GM12878 (cell line): ENCODE measurements around the gene RASA1. TPM values are rescaled to one million over a fixed set of nuclear protein-coding genes. Genes with fewer than 3 reads are reported as not detected.

Experiments used
- ATAC-seq: fragments of 200-7000 bp; cut with Tn5 transposase; 3 replicates; pipeline ENCODE4 v1.9.1; 2020; ENCODE audit warnings: mild to moderate bottlenecking, moderate library complexity
- BruUV-seq: library from RNA; stranded (reverse); fragments of 400-500 nt; replicated peaks from 2 replicates; lab custom pipeline; 2021; lab: Mats Ljungman, UMichigan
- CTCF ChIA-PET: fragments of 300-600 bp; sonication (Branson Sonifier 250); formaldehyde crosslinking; extraction: SDS; loops from one replicate; lab custom pipeline; 2021; ENCODE audit warnings: inconsistent platforms; lab: Yijun Ruan, JAX
- POLR2A ChIA-PET: fragments of 350-600 bp; formaldehyde crosslinking; extraction: SDS; loops from one replicate; lab custom pipeline; 2021; ENCODE audit warnings: inconsistent platforms; lab: Charles Lee
- RAD21 ChIA-PET: fragments of 300-600 bp; sonication (Branson Sonifier 250); formaldehyde crosslinking; loops from one replicate; lab custom pipeline; 2023; ENCODE audit warnings: antibody characterized with exemption; ENCODE audit not compliant: unreplicated experiment; lab: Charles Lee
- SMC1A ChIA-PET: fragments of 300-600 bp; sonication (Branson Sonifier 250); formaldehyde crosslinking; loops from one replicate; lab custom pipeline; 2023; ENCODE audit not compliant: unreplicated experiment, uncharacterized antibody; lab: Charles Lee
- DNase-seq: peaks from one replicate; pipeline ENCODE4 v3.0.0-alpha.2; 2011; ENCODE audit warnings: low read depth, low spot score
- FAIRE-seq: peaks from 3 replicates; lab custom pipeline; 2011; peaks lifted over from hg19 to GRCh38; lab: Jason Lieb, UNC
- H2AFZ ChIP-seq: 2 replicates; pipeline ENCODE4 v1.6.0; 2011; ENCODE audit warnings: low read depth, low read length, control low read depth; ENCODE audit not compliant: control insufficient read depth
- H3K27ac ChIP-seq: 2 replicates; pipeline ENCODE4 v1.5.1; 2011; ENCODE audit warnings: control low read depth; ENCODE audit not compliant: control insufficient read depth, insufficient read depth
- H3K27me3 ChIP-seq, 2 experiments: replicated peaks in 1 of 2; 2 replicates each; pipeline versions ENCODE4 v1.6.0 to v1.6.1; 2011; ENCODE audit warnings: low read length in 1 of 2; ENCODE audit not compliant: control insufficient read depth in 2 of 2, insufficient read depth in 2 of 2
- H3K36me3 ChIP-seq, 2 experiments: 2 replicates each; pipeline ENCODE4 v1.5.1; 2011; ENCODE audit warnings: low read length in 1 of 2; ENCODE audit not compliant: control insufficient read depth in 2 of 2, insufficient read depth in 2 of 2
- H3K4me1 ChIP-seq: 2 replicates; pipeline ENCODE4 v1.6.1; 2011; ENCODE audit warnings: mild to moderate bottlenecking, low read length, moderate library complexity, mixed read lengths; ENCODE audit not compliant: control insufficient read depth, insufficient read depth
- H3K4me2 ChIP-seq: 2 replicates; pipeline ENCODE4 v1.6.0; 2011; ENCODE audit warnings: control low read depth; ENCODE audit not compliant: control insufficient read depth, insufficient read depth
- H3K4me3 ChIP-seq: fragments of 200-600 bp; sonication (generic); 2 replicates; pipeline ENCODE4 v1.5.1; 2016
- H3K79me2 ChIP-seq: 2 replicates; pipeline ENCODE4 v1.6.0; 2011; ENCODE audit warnings: low read length; ENCODE audit not compliant: control insufficient read depth, insufficient read depth
- H3K9ac ChIP-seq: 2 replicates; pipeline ENCODE4 v1.8.0; 2011; ENCODE audit warnings: low read length, control low read depth, mixed read lengths; ENCODE audit not compliant: control insufficient read depth, insufficient read depth
- H3K9me3 ChIP-seq: replicated peaks from 3 replicates; pipeline ENCODE4 v1.5.1; 2011; ENCODE audit warnings: mild to moderate bottlenecking, low read length; ENCODE audit not compliant: control insufficient read depth, insufficient read depth
- H4K20me1 ChIP-seq: 2 replicates; pipeline ENCODE4 v1.6.0; 2011; ENCODE audit not compliant: control insufficient read depth, insufficient read depth
- BCLAF1 ChIP-seq: fragments of 450-650 bp; IDR thresholded peaks from 2 replicates; pipeline ENCODE4 v1.6.1; 2017; ENCODE audit warnings: antibody characterized with exemption, mild to moderate bottlenecking, moderate library complexity
- CBFB ChIP-seq: IDR thresholded peaks from 2 replicates; pipeline ENCODE4 v1.6.1; 2016; ENCODE audit warnings: antibody characterized with exemption, low read depth
- CBX3 ChIP-seq: fragments of 200-600 bp; sonication (generic); IDR thresholded peaks from 2 replicates; pipeline ENCODE4 v1.6.1; 2016; ENCODE audit warnings: low read depth, borderline replicate concordance
- CHD2 ChIP-seq: IDR thresholded peaks from 2 replicates; pipeline ENCODE4 v1.6.1; 2011; ENCODE audit warnings: low read depth, low read length, improper control_type of control experiment, borderline replicate concordance
- E2F4 ChIP-seq: IDR thresholded peaks from 2 replicates; pipeline ENCODE4 v1.6.1; 2012; ENCODE audit warnings: low read depth, low read length, improper control_type of control experiment
- IKZF1 ChIP-seq: fragments of 450-650 bp; conservative IDR thresholded peaks from 2 replicates; pipeline ENCODE4 v1.6.1; 2017; ENCODE audit warnings: antibody characterized with exemption, mild to moderate bottlenecking
- MXI1 ChIP-seq: fragments of 150-350 bp; IDR thresholded peaks from 2 replicates; pipeline ENCODE4 v1.6.1; 2011; ENCODE audit warnings: low read depth, mild to moderate bottlenecking, inconsistent platforms, low read length, improper control_type of control experiment
- PBX3 ChIP-seq: IDR thresholded peaks from 2 replicates; pipeline ENCODE4 v1.6.1; 2011; ENCODE audit warnings: mild to moderate bottlenecking, low read depth, low read length, moderate library complexity; ENCODE audit not compliant: insufficient replicate concordance
- PKNOX1 ChIP-seq: fragments of 450-650 bp; IDR thresholded peaks from 2 replicates; pipeline ENCODE4 v1.6.1; 2016; ENCODE audit warnings: mild to moderate bottlenecking
- RFX5 ChIP-seq: IDR thresholded peaks from 2 replicates; pipeline ENCODE4 v1.6.1; 2011; ENCODE audit warnings: low read depth, low read length, improper control_type of control experiment
- SMAD1 ChIP-seq: fragments of 450-650 bp; IDR thresholded peaks from 2 replicates; pipeline ENCODE4 v1.6.1; 2018; ENCODE audit warnings: mild to moderate bottlenecking, low read depth; ENCODE audit not compliant: partially characterized antibody
- ZNF687 ChIP-seq: fragments of 450-650 bp; IDR thresholded peaks from 2 replicates; pipeline ENCODE4 v1.6.1; 2017; ENCODE audit warnings: mild to moderate bottlenecking, moderate library complexity
- in situ Hi-C: fragments of 300-500 bp; cut with MboI; formaldehyde crosslinking; loops from 9 replicates; pipeline ENCODE4 v1.14.3; 2018; ENCODE audit warnings: mixed read lengths
- intact Hi-C: fragments of 100-400 bp; cut with micrococcal nuclease; formaldehyde crosslinking; loops from one replicate; pipeline ENCODE4 v1.14.2; 2022; ENCODE audit not compliant: unreplicated experiment
- polyA plus RNA-seq, 11 experiments: library from polyadenylated mRNA; depleted of rRNA in 4 of 11; unstranded in 6 of 11; stranded (reverse) in 5 of 11; fragments of >200 nt; fragmentation: Nextera tagmentation in 4 of 11; fragmentation: Illumina TruSeq in 1 of 11; extraction: Ambion mirVana in 4 of 11; extraction: Trizol in 1 of 11; gene quantifications; 1 replicate in 1 of 11; 2 replicates in 10 of 11; pipeline versions ENCODE4 v1.2.1 to v1.2.3, GENCODE V29; 2011 to 2016; ENCODE audit warnings: inconsistent platforms in 2 of 11, missing spikeins in 2 of 11, low read depth in 1 of 11
- total RNA-seq, 4 experiments: library from RNA; depleted of rRNA in 3 of 4; stranded (reverse); fragments of >200 nt in 3 of 4; fragmentation: Illumina TruSeq in 1 of 4; extraction: Trizol in 1 of 4; gene quantifications; 2 replicates each; pipeline versions ENCODE4 v1.2.1 to v1.2.3, GENCODE V29; 2013 to 2021

Gene RASA1
- total and polyA plus RNA-seq, 10 of the 15 experiments (the other 5 are each of a cell fraction or from before 2014, with no cell fraction given): 7.8 to 72.3 (median 21.8) TPM

GRCh38 chr5:87430863-87431457 is 163.3 kb downstream of the RASA1 start:
- no peaks in the 10 kb centered on the region for H3K79me2 ChIP-seq
- H3K4me2 ChIP-seq: no peak overlapping the region
- no peaks in the 10 kb centered on the region for H3K4me1 ChIP-seq
- no peaks in the 10 kb centered on the region for H3K27me3 ChIP-seq
- ATAC-seq: no peak
- no TSS peak for BruUV-seq
- no peaks in the 10 kb centered on the region for H4K20me1 ChIP-seq
- H2AFZ ChIP-seq: no peak overlapping the region
- ChIA-PET POLR2A (no interaction called here), SMC1A (interaction anchor here (0.6 kb wide), 1 partner anchor 38 kb away, joined by 3 read pairs; no protein-coding TSS in a partner anchor), RAD21 (no interaction called here), CTCF (no interaction called here)
- in situ Hi-C loops (no loop called here), intact Hi-C loops (no loop called here)
- FAIRE-seq: no peak
- no peak overlapping the region for H3K9ac ChIP-seq
- no peaks in the 10 kb centered on the region for H3K36me3 ChIP-seq
- no peak overlapping the region for H3K4me3 ChIP-seq
- DNase-seq: no peak
- no peak overlapping the region for H3K27ac ChIP-seq
- H3K9me3 ChIP-seq: no peaks in the 10 kb centered on the region
- no peak for TF ChIP-seq MXI1
- TF ChIP-seq ZNF687: no peak
- TF ChIP-seq PBX3: no peak
- TF ChIP-seq PKNOX1: no peak
- TF ChIP-seq RFX5: no peak
- no peak for TF ChIP-seq CBFB
- TF ChIP-seq CBX3: no peak
- TF ChIP-seq E2F4: no peak
- no peak for TF ChIP-seq CHD2
- TF ChIP-seq IKZF1: no peak
- TF ChIP-seq BCLAF1: no peak
- no peak for TF ChIP-seq SMAD1
